AG09309 (cell line): ENCODE measurements around the gene CNTNAP2.

ENCODE experiments used
- DNase-seq: peaks from one replicate; pipeline ENCODE4 v3.0.0-alpha.2; 2010; ENCODE audit warnings: low read depth
- H3K4me3 ChIP-seq: 2 replicates; pipeline ENCODE4 v1.5.1; 2011; ENCODE audit warnings: mild to moderate bottlenecking, low read depth, low read length, moderate library complexity; ENCODE audit not compliant: control insufficient read depth
- TF ChIP-seq, protein P1 (sequence below): IDR thresholded peaks from 2 replicates; pipeline ENCODE4 v1.5.1; 2011; ENCODE audit warnings: mild to moderate bottlenecking, low read depth, low read length, inconsistent platforms; ENCODE audit not compliant: insufficient read depth, control insufficient read depth; ENCODE audit errors: missing control alignments

CNTNAP2 gene

DNA sequence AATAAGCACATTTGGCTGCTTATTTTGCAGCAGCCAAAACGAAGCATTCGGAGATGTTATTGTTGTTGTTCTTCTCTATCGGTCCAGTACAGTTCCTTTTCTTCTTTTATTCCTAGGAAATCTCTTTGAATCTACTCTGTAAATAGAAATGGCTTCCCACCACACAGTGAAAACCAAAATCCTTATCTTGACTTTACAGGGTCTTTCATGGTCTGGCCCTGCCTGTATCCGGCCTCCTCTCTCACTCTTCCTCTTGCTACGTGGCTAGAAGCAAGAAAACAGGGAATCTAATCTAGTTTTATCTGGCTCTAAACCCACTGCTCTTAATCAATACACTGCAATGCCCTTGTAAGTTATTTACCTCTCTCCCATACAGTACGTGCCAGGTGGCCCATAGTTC, 1547.9 kb downstream of the CNTNAP2 start:
- no peak overlapping the region for H3K4me3 ChIP-seq
- no peak for DNase-seq
- TF ChIP-seq, protein P1, sequence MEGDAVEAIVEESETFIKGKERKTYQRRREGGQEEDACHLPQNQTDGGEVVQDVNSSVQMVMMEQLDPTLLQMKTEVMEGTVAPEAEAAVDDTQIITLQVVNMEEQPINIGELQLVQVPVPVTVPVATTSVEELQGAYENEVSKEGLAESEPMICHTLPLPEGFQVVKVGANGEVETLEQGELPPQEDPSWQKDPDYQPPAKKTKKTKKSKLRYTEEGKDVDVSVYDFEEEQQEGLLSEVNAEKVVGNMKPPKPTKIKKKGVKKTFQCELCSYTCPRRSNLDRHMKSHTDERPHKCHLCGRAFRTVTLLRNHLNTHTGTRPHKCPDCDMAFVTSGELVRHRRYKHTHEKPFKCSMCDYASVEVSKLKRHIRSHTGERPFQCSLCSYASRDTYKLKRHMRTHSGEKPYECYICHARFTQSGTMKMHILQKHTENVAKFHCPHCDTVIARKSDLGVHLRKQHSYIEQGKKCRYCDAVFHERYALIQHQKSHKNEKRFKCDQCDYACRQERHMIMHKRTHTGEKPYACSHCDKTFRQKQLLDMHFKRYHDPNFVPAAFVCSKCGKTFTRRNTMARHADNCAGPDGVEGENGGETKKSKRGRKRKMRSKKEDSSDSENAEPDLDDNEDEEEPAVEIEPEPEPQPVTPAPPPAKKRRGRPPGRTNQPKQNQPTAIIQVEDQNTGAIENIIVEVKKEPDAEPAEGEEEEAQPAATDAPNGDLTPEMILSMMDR: no peak

DNA sequence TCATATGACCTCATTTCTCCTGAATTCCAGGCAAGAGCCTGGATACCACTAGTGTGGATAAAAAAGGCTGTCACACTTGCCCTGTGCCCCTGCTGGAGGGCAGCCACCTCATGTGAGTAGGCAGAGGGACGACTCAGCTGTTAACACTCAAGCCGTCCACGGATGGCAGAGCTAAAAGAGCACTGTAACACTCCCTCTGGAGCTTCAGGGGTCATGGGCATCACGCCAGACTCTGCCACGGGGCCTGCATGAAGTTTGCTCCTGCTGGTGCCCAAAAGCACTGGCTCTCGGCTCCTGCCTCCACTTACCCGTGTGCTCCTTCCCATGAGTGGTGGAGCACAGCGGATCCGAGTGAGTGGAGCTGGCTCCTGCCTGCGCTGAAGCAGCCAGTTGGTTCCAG, 1554.2 kb downstream of the CNTNAP2 start:
- no peak overlapping the region for H3K4me3 ChIP-seq
- TF ChIP-seq, protein P1: no peak
- DNase-seq: no peak

GRCh38 chr7:147674705-147675104, 1558.1 kb downstream of the CNTNAP2 start:
- TF ChIP-seq, protein P1: no peak
- DNase-seq: no peak
- H3K4me3 ChIP-seq: no peak overlapping the region

DNA sequence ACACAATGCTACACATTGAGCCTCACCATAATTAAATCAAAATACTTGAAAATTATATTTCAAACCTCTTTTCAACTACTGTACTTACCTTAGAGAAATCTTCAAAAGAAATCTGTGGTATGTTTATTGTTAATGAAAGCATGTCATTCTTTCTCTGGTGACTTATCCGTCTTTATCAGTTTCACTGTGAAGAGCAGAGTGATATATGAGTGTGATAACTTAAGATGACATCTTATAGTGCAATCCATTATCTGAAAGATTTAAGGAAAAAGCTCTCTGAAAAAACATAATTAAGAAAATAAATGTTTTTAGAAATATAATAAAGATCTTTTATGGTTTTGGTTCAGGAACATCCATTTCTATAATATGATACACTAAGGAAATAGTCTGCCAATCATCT, 1562.3 kb downstream of the CNTNAP2 start:
- TF ChIP-seq, protein P1: no peak
- DNase-seq: no peak
- H3K4me3 ChIP-seq: no peak overlapping the region

GRCh38 chr7:147681530-147681929, 1564.9 kb downstream of the CNTNAP2 start:
- TF ChIP-seq, protein P1: no peak
- no peak for DNase-seq

GRCh38 chr7:147700702-147701101, 1584.1 kb downstream of the CNTNAP2 start:
- TF ChIP-seq, protein P1: no peak
- no peak overlapping the region for H3K4me3 ChIP-seq
- DNase-seq: no peak

More at GRCh38 chr7:147681530-147681929, 1564.9 kb downstream of the CNTNAP2 start:
- no peak overlapping the region for H3K4me3 ChIP-seq

DNA sequence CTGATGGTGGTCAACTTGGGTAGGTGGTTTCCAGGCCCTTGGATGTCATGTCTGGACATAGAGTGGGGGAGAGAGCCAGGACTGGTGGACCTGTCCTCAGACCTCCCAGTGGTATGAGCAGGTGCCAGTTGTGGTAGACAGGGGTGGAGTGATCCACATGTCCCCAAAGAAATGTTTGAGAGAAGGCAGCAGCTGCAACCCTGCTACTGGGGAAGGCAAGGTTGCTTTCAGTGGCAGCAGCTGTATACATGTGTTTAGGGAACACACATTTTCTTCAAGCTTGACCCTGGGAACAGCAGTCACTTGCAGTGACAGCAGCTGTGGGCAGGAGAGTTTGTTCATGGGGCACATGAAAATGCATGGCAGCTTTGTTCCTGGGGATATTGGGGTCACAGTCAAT, 1591.3 kb downstream of the CNTNAP2 start:
- H3K4me3 ChIP-seq: no peak overlapping the region
- TF ChIP-seq, protein P1: no peak
- no peak for DNase-seq
